Stimulated activated CD4-positive, alpha-beta T cell treated with anti-CD3 and anti-CD28 coated beads, Interleukin-1b, Interleukin-23, amount 100 ng/mL, for 48 hours (primary cell): ENCODE results near the gene FANCL.
"Not testable (repeated sequence)": the region's sequence is repeated elsewhere in the genome, so short reads cannot be mapped to it uniquely, and the experiment has no call there.

Experiments used
- DNase-seq: peaks from one replicate; pipeline ENCODE4 v3.0.0-alpha.2; 2020

The FANCL gene

GRCh38 chr2:58204195-58204959, 36.7 kb downstream of the FANCL start:
- no peak for DNase-seq

DNA sequence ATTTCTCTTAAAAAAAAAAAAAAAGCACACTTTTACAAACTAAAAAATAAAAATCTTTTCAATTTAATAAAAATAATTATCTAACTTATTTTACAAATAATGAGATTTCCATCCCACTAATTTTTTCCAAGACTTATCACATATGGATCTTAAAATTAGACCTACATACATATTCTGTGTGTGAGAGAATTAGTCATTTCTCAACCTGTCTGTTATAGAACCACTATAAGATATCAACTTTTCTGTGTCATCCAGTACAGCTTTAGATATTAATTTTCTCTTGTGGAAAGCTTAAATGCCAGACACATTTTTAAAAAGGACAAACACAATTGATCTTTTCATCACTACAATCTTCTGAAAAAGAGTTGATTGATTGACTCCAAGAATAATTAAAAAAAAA, 38.1 kb downstream of the FANCL start:
- no peak for DNase-seq

DNA sequence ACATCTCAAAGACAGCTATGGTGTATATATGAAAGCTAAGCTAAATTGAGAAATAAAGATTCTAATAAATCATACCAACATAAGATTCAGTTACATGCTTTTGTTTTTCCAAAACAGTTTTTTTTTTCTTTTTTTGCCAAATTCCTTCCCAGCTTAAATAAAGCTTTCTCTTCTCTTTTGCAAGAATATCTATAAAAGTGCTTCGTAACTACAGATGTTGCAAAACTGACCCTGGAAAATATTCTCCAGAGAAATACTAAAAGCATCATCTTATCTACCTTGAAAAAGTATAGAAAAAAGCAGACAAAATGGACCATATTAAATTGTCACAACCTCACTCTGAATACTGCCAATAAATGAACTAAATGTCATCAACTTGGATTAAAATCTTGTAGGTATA, 38.7 kb downstream of the FANCL start:
- no peak for DNase-seq

DNA sequence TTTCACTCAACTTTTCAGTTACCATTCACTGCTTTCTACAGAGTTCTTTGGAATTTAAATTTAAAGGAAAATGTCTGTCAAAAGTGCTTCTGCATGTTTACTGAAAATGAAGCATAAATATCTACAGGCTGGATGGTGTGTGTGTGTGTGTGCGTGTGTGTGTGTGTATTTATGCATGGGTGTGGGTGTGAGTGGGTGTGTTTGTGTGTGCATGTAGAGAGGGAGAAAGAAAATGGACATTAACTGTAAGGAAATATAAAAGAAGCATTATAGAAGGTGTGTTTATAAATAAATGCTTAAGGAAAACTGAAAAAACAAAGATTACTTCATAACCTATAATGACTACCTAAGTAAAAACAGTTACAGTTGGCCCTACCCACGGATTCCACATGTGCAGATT, 43.2 kb downstream of the FANCL start:
- DNase-seq = no peak

GRCh38 chr2:58195662-58196061, 45.5 kb downstream of the FANCL start:
- no peak for DNase-seq

- DNase-seq = no peak
Observed at GRCh38 chr2:58194458-58194857, 46.7 kb downstream of the FANCL start.

- not testable (repeated sequence) for DNase-seq
Observed at GRCh38 chr2:58187022-58187421, 54.1 kb downstream of the FANCL start.

- DNase-seq = no peak
Observed at GRCh38 chr2:58186501-58186900, 54.6 kb downstream of the FANCL start.

DNA sequence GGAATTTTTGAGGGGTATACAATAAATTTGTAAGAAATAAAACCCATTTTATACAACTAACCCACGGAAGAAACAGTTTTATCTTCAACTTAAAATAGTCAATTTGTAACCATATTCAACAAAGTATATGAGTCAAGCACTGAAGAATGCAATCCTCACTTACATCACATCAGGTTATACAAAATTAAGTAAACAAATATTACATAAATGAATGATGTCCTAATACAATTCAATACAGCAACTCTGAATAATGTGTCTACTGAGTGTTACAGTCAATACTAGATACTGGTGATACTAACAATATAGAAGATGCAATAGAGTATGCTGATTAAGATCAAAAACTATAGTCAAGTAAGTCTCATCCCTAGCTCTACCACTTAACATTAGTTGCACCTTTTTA, 58.6 kb downstream of the FANCL start:
- no peak for DNase-seq

DNA sequence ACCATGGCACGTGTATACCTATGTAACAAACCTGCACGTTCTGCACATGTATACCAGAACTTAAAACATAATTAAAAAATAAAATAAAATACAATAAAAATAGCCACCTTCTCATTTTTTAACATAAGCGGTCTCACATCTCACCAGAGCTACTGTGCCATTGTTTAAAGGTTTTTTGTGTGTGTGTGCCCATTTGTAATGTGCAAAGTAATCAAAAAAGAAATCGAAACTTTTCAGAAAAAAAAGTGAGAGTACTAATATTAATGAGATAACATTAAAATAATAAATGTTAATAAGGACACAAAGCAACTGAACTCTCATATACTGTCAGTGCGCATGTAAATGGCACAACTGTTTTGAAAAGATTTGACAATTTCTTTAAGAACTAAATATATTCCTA, 60.5 kb downstream of the FANCL start:
- no peak for DNase-seq

DNA sequence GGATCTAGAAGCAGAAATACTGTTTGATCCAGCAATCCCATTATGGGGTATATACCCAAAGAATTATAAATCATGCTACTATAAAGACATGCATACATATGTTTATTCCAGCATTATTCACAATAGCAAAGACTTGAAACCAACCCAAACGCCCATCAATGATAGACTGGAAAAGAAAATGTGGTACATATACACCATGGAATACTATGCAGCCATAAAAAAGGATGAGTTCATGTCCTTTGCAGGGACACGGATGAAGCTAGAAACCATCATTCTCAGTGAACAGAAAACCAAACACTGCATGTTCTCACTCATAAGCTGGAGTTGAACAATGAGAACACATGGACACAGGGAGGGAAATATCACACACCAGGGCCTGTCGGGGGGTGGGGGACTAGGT, 61.0 kb downstream of the FANCL start:
- not testable (repeated sequence) for DNase-seq

- DNase-seq = not testable (repeated sequence)
Observed at GRCh38 chr2:58177187-58177586, 63.9 kb downstream of the FANCL start.

GRCh38 chr2:58171831-58172230, 69.3 kb downstream of the FANCL start:
- not testable (repeated sequence) for DNase-seq

DNA sequence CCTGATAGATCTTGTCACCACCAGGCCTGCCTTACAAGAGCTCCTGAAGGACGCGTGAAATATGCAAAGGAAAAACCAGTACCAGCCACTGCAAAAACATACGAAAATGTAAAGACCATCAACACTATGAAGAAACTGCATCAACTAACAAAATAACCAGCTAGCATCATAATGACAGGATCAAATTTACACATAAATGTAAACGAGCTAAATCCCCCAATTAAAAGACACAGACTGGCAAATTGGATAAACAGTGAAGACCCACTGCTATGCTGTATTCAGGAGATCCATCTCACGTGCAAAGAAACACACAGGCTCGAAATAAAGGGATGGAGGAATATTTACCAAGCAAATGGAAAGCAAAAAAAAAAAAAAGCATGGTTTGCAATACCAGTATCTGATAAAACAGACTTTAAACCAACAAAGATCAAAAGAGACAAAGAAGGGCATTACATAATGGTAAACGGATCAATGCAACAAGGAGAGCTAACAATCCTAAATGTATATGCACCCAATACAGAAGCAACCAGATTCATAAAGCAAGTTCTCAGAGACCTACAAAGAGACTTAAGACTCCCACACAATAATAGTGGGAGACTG, 70.7 kb downstream of the FANCL start:
- not testable (repeated sequence) for DNase-seq

- not testable (repeated sequence) for DNase-seq
Observed at GRCh38 chr2:58169845-58170244, 71.3 kb downstream of the FANCL start.

GRCh38 chr2:58168130-58168529, 73.0 kb downstream of the FANCL start:
- DNase-seq = not testable (repeated sequence)

DNA sequence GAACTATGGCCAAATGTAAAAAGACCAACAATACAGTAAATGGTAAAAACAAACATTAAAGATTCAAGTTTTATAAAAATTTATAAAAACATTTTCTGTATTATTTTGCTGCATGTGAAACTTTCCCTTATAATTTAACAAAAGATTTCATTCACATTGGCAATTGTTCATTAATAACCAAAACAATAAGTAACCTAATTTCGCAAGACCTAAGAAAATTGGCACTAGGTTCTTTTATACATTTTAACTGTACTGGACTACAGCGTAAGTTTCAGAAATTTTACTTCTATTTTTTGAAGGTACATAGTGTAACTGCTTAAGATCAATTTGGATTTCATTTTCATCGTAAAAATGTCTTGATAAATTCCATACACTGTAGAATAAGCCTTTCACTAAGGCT, 77.2 kb downstream of the FANCL start:
- DNase-seq = no peak

DNA sequence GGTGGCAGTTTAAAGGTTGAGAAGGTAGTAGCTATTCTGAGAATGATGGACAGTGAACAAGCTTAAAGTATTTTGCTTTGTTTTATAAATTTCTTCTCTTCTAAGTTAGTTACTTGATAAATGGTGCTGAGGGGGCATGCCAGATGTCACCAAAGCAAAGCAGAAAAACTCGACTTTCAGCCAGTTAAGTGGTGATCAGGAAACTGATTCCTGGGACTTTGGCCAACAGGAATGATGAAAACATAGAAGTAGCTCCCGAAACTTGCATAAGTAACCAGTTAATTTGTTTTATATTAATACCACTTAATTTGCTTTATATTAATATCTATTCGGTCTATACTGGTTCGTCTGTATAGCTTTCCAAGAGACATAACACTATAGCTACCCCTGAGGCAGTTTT, 82.6 kb downstream of the FANCL start:
- no peak for DNase-seq

DNA sequence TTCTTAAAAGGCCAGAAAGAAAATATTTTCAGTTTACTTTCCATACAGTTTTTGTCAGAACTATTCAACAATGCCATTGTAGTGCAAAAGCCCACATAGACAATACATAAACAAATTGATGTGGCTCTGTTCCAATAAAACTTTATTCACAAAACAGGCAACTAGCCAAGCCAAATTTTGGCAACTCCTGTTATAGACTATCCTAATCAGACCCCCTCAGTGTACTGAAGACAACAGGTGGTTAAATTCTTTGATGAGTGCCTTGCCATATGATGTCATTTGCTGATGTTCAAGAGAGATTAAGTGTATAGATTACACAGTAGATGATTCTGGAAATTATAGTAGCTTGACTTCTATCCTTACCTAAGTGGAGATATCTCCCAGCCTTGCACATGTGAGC, 83.4 kb downstream of the FANCL start:
- no peak for DNase-seq

DNA sequence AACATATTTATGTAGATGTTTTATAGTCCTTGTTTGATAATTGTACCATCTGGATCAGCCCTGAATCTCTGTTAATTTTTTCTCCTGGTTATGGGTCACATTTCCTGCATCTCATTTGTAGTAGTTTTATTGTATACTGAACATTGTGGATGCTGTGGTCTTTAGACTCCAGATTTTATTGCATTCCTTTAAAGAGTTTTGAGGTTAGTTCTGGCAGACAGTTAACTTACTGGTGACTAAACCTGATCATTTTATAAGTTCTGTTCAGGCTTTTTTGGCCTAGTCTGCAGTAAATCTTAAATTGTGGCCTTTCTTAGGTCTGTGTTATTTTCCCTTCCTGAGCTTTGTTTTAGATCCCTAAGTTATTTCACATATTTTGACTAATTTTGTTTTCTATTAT, 84.3 kb downstream of the FANCL start:
- DNase-seq = no peak

- DNase-seq = no peak
Observed at GRCh38 chr2:58155160-58155778, 85.9 kb downstream of the FANCL start.

GRCh38 chr2:58146707-58147106, 94.4 kb downstream of the FANCL start:
- DNase-seq = no peak

DNA sequence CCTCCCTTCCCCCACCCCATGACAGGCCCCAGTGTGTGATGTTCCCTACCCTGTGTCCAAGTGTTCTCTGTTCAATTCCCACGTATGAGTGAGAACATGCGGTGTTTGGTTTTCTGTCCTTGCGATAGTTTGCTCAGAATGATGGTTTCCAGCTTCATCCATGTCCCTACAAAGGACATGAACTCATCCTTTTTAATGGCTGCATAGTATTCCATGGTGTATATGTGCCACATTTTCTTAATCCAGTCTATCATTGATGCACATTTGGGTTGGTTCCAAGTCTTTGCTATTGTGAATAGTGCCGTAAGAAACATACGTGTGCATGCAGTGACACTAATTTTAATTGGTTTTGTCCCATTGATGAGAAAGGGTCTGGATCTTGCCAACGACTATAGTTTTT, 95.4 kb downstream of the FANCL start:
- not testable (repeated sequence) for DNase-seq

DNA sequence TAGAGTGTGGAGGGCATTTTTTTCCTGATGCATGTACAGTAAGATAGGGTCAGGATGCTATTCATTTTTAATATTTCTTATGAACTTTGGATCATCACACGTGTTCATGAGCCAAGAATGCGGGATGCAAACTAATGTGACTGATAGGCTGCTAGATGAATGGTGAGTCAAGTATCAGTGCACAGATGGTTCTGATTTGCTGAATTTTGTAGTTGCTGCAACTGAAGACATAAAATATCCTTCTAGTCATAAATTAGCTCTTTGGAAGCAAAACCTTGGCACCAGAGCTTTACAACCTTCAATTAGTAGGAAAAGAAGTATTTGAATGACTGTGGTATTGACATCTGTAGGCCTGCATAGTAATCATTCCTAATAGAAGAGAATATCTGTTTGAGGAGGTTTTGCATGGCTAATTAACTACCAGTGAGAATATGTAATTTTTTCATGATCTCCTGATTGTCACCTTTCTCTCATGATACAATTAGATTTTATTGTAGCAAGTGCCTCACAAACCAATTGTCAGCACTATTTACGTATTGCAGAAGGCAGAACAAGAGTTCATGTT, 100.5 kb downstream of the FANCL start:
- DNase-seq = no peak
